Body of pancreas (tissue), 4 donors: ENCODE results near the gene TAGLN2.

Experiments used
- POLR2A ChIP-seq, 3 donors: fragments of 450-650 bp; IDR thresholded peaks; one replicate each; pipeline ENCODE4 v1.6.1; 2016; ENCODE audit warnings: antibody characterized with exemption in 3 of 3, mild to moderate bottlenecking in 2 of 3
- TF ChIP-seq, protein P1 (sequence below), 7 experiments: fragments of 450-650 bp in 4 of 7; fragments of 200-600 bp in 3 of 7; sonication (generic) in 3 of 7; IDR thresholded peaks; one replicate each; pipeline ENCODE4 v1.5.1; 2016 to 2019; ENCODE audit warnings: antibody characterized with exemption in 7 of 7

DNA sequence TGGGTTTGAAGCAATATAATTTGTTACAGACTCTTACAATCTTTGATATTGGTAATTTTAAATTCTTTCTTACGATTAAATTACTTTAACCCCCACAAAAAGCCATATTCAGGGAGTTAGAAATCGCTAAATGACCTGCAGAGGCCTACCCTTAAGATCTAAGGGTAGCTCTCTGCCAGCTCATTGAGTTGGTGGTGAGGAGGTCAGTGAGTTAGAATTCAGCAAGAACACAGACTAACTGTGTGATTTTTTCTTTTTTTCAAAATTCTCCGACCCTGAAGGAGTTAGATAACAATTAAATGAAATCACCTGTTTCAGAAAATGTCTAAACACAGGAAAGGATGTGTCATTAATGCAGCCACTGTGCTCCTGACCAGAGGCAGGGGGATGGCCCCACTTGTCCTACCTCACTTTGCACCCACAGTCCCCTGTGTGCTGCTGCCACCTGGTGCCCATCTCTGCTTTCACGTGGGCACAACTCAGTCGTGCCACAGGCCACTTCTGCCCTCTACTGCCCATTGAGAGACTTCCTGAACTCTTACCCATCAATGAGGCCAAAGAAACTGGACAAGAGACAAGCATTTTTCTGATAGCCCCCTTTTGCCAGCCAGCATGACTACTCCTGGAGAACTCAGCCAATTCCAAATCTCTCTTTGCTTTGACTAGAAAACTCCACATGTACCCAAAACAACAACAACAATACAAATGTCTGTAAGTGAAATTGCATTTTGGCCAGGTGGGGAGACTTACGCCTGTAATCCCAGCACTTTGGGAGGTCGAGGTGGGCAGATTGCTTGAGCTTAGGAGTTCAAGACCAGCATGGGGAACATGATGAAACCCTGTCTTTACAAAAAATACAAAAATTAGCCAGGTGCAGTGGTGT, 33.8 kb downstream of the TAGLN2 start:
- TF ChIP-seq, protein P1, sequence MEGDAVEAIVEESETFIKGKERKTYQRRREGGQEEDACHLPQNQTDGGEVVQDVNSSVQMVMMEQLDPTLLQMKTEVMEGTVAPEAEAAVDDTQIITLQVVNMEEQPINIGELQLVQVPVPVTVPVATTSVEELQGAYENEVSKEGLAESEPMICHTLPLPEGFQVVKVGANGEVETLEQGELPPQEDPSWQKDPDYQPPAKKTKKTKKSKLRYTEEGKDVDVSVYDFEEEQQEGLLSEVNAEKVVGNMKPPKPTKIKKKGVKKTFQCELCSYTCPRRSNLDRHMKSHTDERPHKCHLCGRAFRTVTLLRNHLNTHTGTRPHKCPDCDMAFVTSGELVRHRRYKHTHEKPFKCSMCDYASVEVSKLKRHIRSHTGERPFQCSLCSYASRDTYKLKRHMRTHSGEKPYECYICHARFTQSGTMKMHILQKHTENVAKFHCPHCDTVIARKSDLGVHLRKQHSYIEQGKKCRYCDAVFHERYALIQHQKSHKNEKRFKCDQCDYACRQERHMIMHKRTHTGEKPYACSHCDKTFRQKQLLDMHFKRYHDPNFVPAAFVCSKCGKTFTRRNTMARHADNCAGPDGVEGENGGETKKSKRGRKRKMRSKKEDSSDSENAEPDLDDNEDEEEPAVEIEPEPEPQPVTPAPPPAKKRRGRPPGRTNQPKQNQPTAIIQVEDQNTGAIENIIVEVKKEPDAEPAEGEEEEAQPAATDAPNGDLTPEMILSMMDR (IDR thresholded peaks at IDR 0.05) = peak; percentile 95 to 100 (median 99)
- TF ChIP-seq POLR2A (IDR thresholded peaks at IDR 0.05) = no peak
